HG03565 (cell line): ENCODE measurements around the gene IFIT1B.
"Not testable (repeated sequence)": the region's sequence is repeated elsewhere in the genome, so short reads cannot be mapped to it uniquely, and the experiment has no call there.

ENCODE experiments used
- ATAC-seq: cut with Tn5 transposase; IDR thresholded peaks from one replicate; pipeline ENCODE4 v1.9.1; 2021; ENCODE audit warnings: mild to moderate bottlenecking, moderate library complexity; ENCODE audit not compliant: unreplicated experiment

Gene IFIT1B

GRCh38 chr10:89377705-89378637, at the start of gene IFIT1B:
TSS of gene IFIT1B (plus strand) at chr10:89378056. CDS start at chr10:89378136, 80 bp downstream.
- no peak for ATAC-seq

- ATAC-seq, result no peak
These were observed 48.7 kb upstream of the IFIT1B start for GRCh38 chr10:89329151-89329550.

GRCh38 chr10:89330014-89330413, 47.8 kb upstream of the IFIT1B start:
- ATAC-seq, result not testable (repeated sequence)

GRCh38 chr10:89330537-89331212, 47.2 kb upstream of the IFIT1B start:
- ATAC-seq, result no peak

GRCh38 chr10:89331487-89332122, 46.3 kb upstream of the IFIT1B start:
- not testable (repeated sequence) for ATAC-seq

GRCh38 chr10:89332123-89332633, 45.7 kb upstream of the IFIT1B start:
- peak; percentile 24 for ATAC-seq

GRCh38 chr10:89335226-89335625, 42.6 kb upstream of the IFIT1B start:
- no peak for ATAC-seq

GRCh38 chr10:89336241-89336640, 41.6 kb upstream of the IFIT1B start:
- ATAC-seq, result no peak

GRCh38 chr10:89337484-89337883, 40.4 kb upstream of the IFIT1B start:
- no peak for ATAC-seq

GRCh38 chr10:89338713-89339112, 39.1 kb upstream of the IFIT1B start:
- no peak for ATAC-seq

GRCh38 chr10:89339875-89340274, 38.0 kb upstream of the IFIT1B start:
- ATAC-seq, result no peak

- no peak for ATAC-seq
These were observed 36.2 kb upstream of the IFIT1B start for GRCh38 chr10:89341649-89342048.

- ATAC-seq, result no peak
These were observed 35.5 kb upstream of the IFIT1B start for GRCh38 chr10:89342206-89342958.

- ATAC-seq, result no peak
These were observed 34.6 kb upstream of the IFIT1B start for GRCh38 chr10:89343089-89343767.

GRCh38 chr10:89344156-89344555, 33.7 kb upstream of the IFIT1B start:
- ATAC-seq, result no peak

- no peak for ATAC-seq
These were observed 32.4 kb upstream of the IFIT1B start for GRCh38 chr10:89345367-89346000.

- no peak for ATAC-seq
These were observed 31.2 kb upstream of the IFIT1B start for GRCh38 chr10:89346405-89347254.

- no peak for ATAC-seq
These were observed 30.0 kb upstream of the IFIT1B start for GRCh38 chr10:89347701-89348457.
